Breast epithelium (tissue), 3 donors: ENCODE data around the gene VSIR.

Source experiments
- CTCF ChIP-seq, 3 donors: fragments of 450-650 bp; IDR thresholded peaks; one replicate each; pipeline ENCODE4 v1.5.1; 2016 to 2017; ENCODE audit warnings: antibody characterized with exemption in 3 of 3, mild to moderate bottlenecking in 3 of 3, moderate library complexity in 3 of 3
- POLR2A ChIP-seq: fragments of 450-650 bp; IDR thresholded peaks from one replicate; pipeline ENCODE4 v1.6.1; 2016; ENCODE audit warnings: antibody characterized with exemption, mild to moderate bottlenecking, moderate library complexity
- POLR2AphosphoS5 ChIP-seq, 3 donors: sonication (generic); formaldehyde crosslinking; IDR thresholded peaks; one replicate each; pipeline ENCODE4 v1.6.1; 2017; ENCODE audit warnings: antibody characterized with exemption in 3 of 3

GRCh38 chr10:71780719-71781118 lies 7.4 kb upstream of the VSIR start:
- TF ChIP-seq CTCF (IDR thresholded peaks at IDR 0.05) (no peak), POLR2A (no peak), POLR2AphosphoS5 (IDR thresholded peaks at IDR 0.05) (no peak)
